Esophagus squamous epithelium (tissue), 5 donors: Measurements from ENCODE around the gene ENOX2. TPM values are rescaled to one million over a fixed set of nuclear protein-coding genes. Genes with fewer than 3 reads are reported as not detected.

Experiments
- DNase-seq: peaks from one replicate; lab custom pipeline; 2025; lab: John Stamatoyannopoulos, UW
- H3K27ac ChIP-seq, 4 donors: fragments of 200-600 bp; sonication (generic); one replicate each; pipeline ENCODE4 v1.5.1; 2016 to 2019; ENCODE audit warnings: mild to moderate bottlenecking in 1 of 4
- H3K27me3 ChIP-seq, 4 donors: fragments of 200-600 bp; sonication (generic); 1 replicate in 3 of 4; 2 replicates in 1 of 4; pipeline versions ENCODE4 v1.5.1 to v1.6.0; 2017 to 2021; ENCODE audit warnings: antibody characterized with exemption in 1 of 4
- H3K36me3 ChIP-seq, 3 donors: fragments of 200-600 bp; sonication (generic); one replicate each; pipeline ENCODE4 v1.5.1; 2016 to 2019
- H3K4me1 ChIP-seq, 3 donors: fragments of 200-600 bp; sonication (generic); one replicate each; pipeline ENCODE4 v1.5.1; 2017 to 2019
- H3K4me3 ChIP-seq, 4 donors: fragments of 200-600 bp; sonication (generic); 1 replicate in 3 of 4; 2 replicates in 1 of 4; pipeline ENCODE4 v1.5.1; 2016 to 2019; ENCODE audit warnings: mild to moderate bottlenecking in 2 of 4, moderate library complexity in 1 of 4
- H3K9me3 ChIP-seq, 3 donors: fragments of 200-600 bp; sonication (generic); one replicate each; pipeline ENCODE4 v1.5.1; 2016 to 2019
- CTCF ChIP-seq, 6 experiments: fragments of 450-650 bp in 4 of 6; fragments of 200-600 bp in 2 of 6; sonication (generic) in 2 of 6; IDR thresholded peaks; one replicate each; pipeline ENCODE4 v1.5.1; 2016 to 2019; ENCODE audit warnings: antibody characterized with exemption in 6 of 6, mild to moderate bottlenecking in 4 of 6, moderate library complexity in 4 of 6
- POLR2A ChIP-seq, 4 donors: fragments of 450-650 bp; IDR thresholded peaks; one replicate each; pipeline ENCODE4 v1.6.1; 2017; ENCODE audit warnings: antibody characterized with exemption in 4 of 4, mild to moderate bottlenecking in 4 of 4, moderate library complexity in 3 of 4
- WGBS, 2 donors: methylation state at CpG; one replicate each; pipeline ENCODE4 v1.1.5; 2018; 5-methylcytosine and 5-hydroxymethylcytosine counted together
- intact Hi-C: fragments of 100-400 bp; cut with DNase I; formaldehyde crosslinking; loops from one replicate; pipeline ENCODE4 v1.15.0; 2022
- total RNA-seq, 4 donors: library from RNA; depleted of rRNA; stranded (reverse); fragments of >200 nt; gene quantifications; one replicate each; pipeline ENCODE4 v1.1.0, GENCODE V29; 2016
- donor health status: DM: yes; HTN: yes; CAD: no.

Gene ENOX2
- total RNA-seq, 4 donors from 2014 or later = 5.4 to 13.7 (median 11.4) TPM

GRCh38 chrX:130884627-130885026 is 18.4 kb downstream of the ENOX2 start:
- TF ChIP-seq CTCF (IDR thresholded peaks at IDR 0.05) (no peak), POLR2A (IDR thresholded peaks at IDR 0.05) (no peak)
- Histone ChIP-seq H3K4me1 (no peaks in the 10 kb centered on the region), H3K4me3 (no peak overlapping the region), H3K27me3 (no peaks in the 10 kb centered on the region), H3K9me3 (no peaks in the 10 kb centered on the region), H3K27ac (no peak overlapping the region), H3K36me3 (no peaks in the 10 kb centered on the region)
- no peak for DNase-seq
- intact Hi-C loops = no loop called here

- intact Hi-C loops = no loop called here
- no peaks in the 10 kb centered on the region for H3K36me3 ChIP-seq
Observed at GRCh38 chrX:130879869-130880268, 23.1 kb downstream of the ENOX2 start.

GRCh38 chrX:130878350-130879341 is 24.4 kb downstream of the ENOX2 start:
- no peak overlapping the region for H3K4me3 ChIP-seq
- 54 to 92% methylated on average over 5 to 7 of the region's 7 CpGs for WGBS, 2 donors
- no peaks in the 10 kb centered on the region for H3K4me1 ChIP-seq
- H3K27me3 ChIP-seq = no peaks in the 10 kb centered on the region
- H3K36me3 ChIP-seq = no peaks in the 10 kb centered on the region
- DNase-seq = no peak
- H3K9me3 ChIP-seq = peaks cover 0 to 10% (median 0%) of the 10 kb centered on the region in 3 donors
- intact Hi-C loops = no loop called here
- H3K27ac ChIP-seq = no peak overlapping the region
- TF ChIP-seq CTCF (IDR thresholded peaks at IDR 0.05) = no peak
- no peak for TF ChIP-seq POLR2A (IDR thresholded peaks at IDR 0.05)

More at GRCh38 chrX:130879869-130880268, 23.1 kb downstream of the ENOX2 start:
- no peak for DNase-seq
- WGBS, 2 donors = 49 to 83% methylated on average over 2 of the region's 2 CpGs
- no peak for TF ChIP-seq CTCF (IDR thresholded peaks at IDR 0.05)
- no peak for TF ChIP-seq POLR2A (IDR thresholded peaks at IDR 0.05)
- Histone ChIP-seq H3K27me3 (no peaks in the 10 kb centered on the region), H3K4me1 (no peaks in the 10 kb centered on the region), H3K27ac (no peak overlapping the region), H3K9me3 (peaks cover 0 to 6% (median 0%) of the 10 kb centered on the region in 3 donors), H3K4me3 (no peak overlapping the region)

- Histone ChIP-seq H3K27ac (no peak overlapping the region), H3K9me3 (peaks cover 0 to 10% (median 0%) of the 10 kb centered on the region in 3 donors), H3K4me1 (no peaks in the 10 kb centered on the region), H3K27me3 (no peaks in the 10 kb centered on the region), H3K36me3 (no peaks in the 10 kb centered on the region), H3K4me3 (no peak overlapping the region)
- DNase-seq = no peak
- WGBS, 2 donors = 63 to 86% methylated on average over 1 of the region's 1 CpG
- no peak for TF ChIP-seq CTCF (IDR thresholded peaks at IDR 0.05)
- no peak for TF ChIP-seq POLR2A (IDR thresholded peaks at IDR 0.05)
- intact Hi-C loops = no loop called here
Observed at GRCh38 chrX:130877892-130878341, 25.1 kb downstream of the ENOX2 start.

GRCh38 chrX:130876226-130876625 is 26.8 kb downstream of the ENOX2 start:
- intact Hi-C loops = no loop called here
- Histone ChIP-seq H3K27ac (no peak overlapping the region), H3K27me3 (no peaks in the 10 kb centered on the region), H3K9me3 (peaks cover 0 to 10% (median 0%) of the 10 kb centered on the region in 3 donors), H3K4me3 (no peak overlapping the region), H3K4me1 (no peaks in the 10 kb centered on the region), H3K36me3 (no peaks in the 10 kb centered on the region)
- TF ChIP-seq CTCF (IDR thresholded peaks at IDR 0.05) = no peak
- no peak for TF ChIP-seq POLR2A (IDR thresholded peaks at IDR 0.05)
- DNase-seq = no peak
